HTR-8/SVneo (cell line): ENCODE data around the gene COQ4.

Experiments
- DNase-seq: peaks from one replicate; pipeline ENCODE4 v3.0.0; 2011; ENCODE audit warnings: low spot score, mixed read lengths; ENCODE audit not compliant: insufficient read length
- FAIRE-seq: peaks from 2 replicates; lab custom pipeline; 2011; peaks lifted over from hg19 to GRCh38; lab: Jason Lieb, UNC

Gene COQ4

GRCh38 chr9:128370752-128371629, 48.4 kb downstream of the COQ4 start, which contains the start of gene URM1:
Gene URM1, plus strand, starts transcription at chr9:128371374. Its CDS starts 7 bp downstream, at chr9:128371381.
- DNase-seq (peak; percentile 96), FAIRE-seq (no peak)

GRCh38 chr9:128371630-128372117, 49.0 kb downstream of the COQ4 start:
- FAIRE-seq, result no peak
- DNase-seq, result no peak

- FAIRE-seq, result no peak
These were observed 49.6 kb downstream of the COQ4 start for GRCh38 chr9:128372188-128372641.

GRCh38 chr9:128372784-128373183, 50.1 kb downstream of the COQ4 start:
- DNase-seq (no peak), FAIRE-seq (no peak)

More at GRCh38 chr9:128372188-128372641, 49.6 kb downstream of the COQ4 start:
- DNase-seq, result no peak

- no peak for FAIRE-seq
- no peak for DNase-seq
These were observed 51.6 kb downstream of the COQ4 start for GRCh38 chr9:128374221-128374675.

GRCh38 chr9:128375865-128376264, 53.2 kb downstream of the COQ4 start:
- no peak for DNase-seq
- FAIRE-seq, result no peak

- DNase-seq (no peak), FAIRE-seq (no peak)
These were observed 59.6 kb downstream of the COQ4 start for GRCh38 chr9:128382261-128382660.

GRCh38 chr9:128383007-128383753, 60.5 kb downstream of the COQ4 start:
- FAIRE-seq, result no peak
- DNase-seq, result no peak
